Panc1 (cell line): ENCODE results near the gene FBXL17. TPM values are rescaled to one million over a fixed set of nuclear protein-coding genes. Genes with fewer than 3 reads are reported as not detected.

Source experiments
- ATAC-seq: fragments of 200-7000 bp; cut with Tn5 transposase; 2 replicates; pipeline ENCODE4 v1.9.1; 2020; ENCODE audit warnings: mild to moderate bottlenecking, moderate library complexity
- BruUV-seq: library from RNA; stranded (reverse); fragments of 400-500 nt; replicated peaks from 2 replicates; lab custom pipeline; 2021; lab: Mats Ljungman, UMichigan
- CTCF ChIA-PET: fragments of 300-600 bp; sonication (Branson Sonifier 250); formaldehyde crosslinking; loops from one replicate; lab custom pipeline; 2022; ENCODE audit warnings: antibody characterized with exemption; lab: Charles Lee
- POLR2A ChIA-PET: fragments of 300-600 bp; sonication (Branson Sonifier 250); formaldehyde crosslinking; loops from one replicate; lab custom pipeline; 2022; ENCODE audit warnings: antibody characterized with exemption; lab: Charles Lee
- DNase-seq: peaks from one replicate; pipeline ENCODE4 v3.0.0-alpha.2; 2010; ENCODE audit warnings: low read depth, low spot score
- H3K27ac ChIP-seq: 2 replicates; pipeline ENCODE4 v1.5.1; 2011; ENCODE audit warnings: mild to moderate bottlenecking, low read length, inconsistent platforms
- H3K27me3 ChIP-seq: fragments of 200-500 bp; sonication (Bioruptor generic); 2 replicates; pipeline ENCODE4 v1.6.0; 2014; ENCODE audit warnings: low read length, inconsistent platforms; ENCODE audit not compliant: control insufficient read depth, insufficient read depth
- H3K36me3 ChIP-seq: fragments of 200-500 bp; sonication (Bioruptor generic); 2 replicates; pipeline ENCODE4 v1.5.1; 2014; ENCODE audit warnings: inconsistent platforms, mild to moderate bottlenecking, low read length, moderate library complexity; ENCODE audit not compliant: control insufficient read depth, insufficient read depth
- H3K4me1 ChIP-seq: 2 replicates; pipeline ENCODE4 v1.5.1; 2011; ENCODE audit warnings: inconsistent platforms, mild to moderate bottlenecking, low read length, moderate library complexity; ENCODE audit not compliant: control insufficient read depth, insufficient read depth
- H3K4me3 ChIP-seq, 2 experiments: 2 replicates each; pipeline ENCODE4 v1.5.1; 2011 to 2012; ENCODE audit warnings: low read depth in 2 of 2, low read length in 2 of 2, mild to moderate bottlenecking in 2 of 2, inconsistent platforms in 1 of 2, moderate library complexity in 1 of 2
- H3K9me3 ChIP-seq: fragments of 200-500 bp; sonication (Bioruptor generic); 2 replicates; pipeline ENCODE4 v1.5.1; 2014; ENCODE audit warnings: low read depth, mild to moderate bottlenecking, inconsistent platforms, low read length, moderate library complexity; ENCODE audit not compliant: control insufficient read depth, insufficient read depth
- CTCF ChIP-seq: fragments of 450-650 bp; IDR thresholded peaks from 2 replicates; pipeline ENCODE4 v1.5.1; 2017; ENCODE audit warnings: mild to moderate bottlenecking
- POLR2AphosphoS5 ChIP-seq: IDR thresholded peaks from 2 replicates; pipeline ENCODE4 v1.6.1; 2012; ENCODE audit warnings: mild to moderate bottlenecking, low read depth, low read length, moderate library complexity
- REST ChIP-seq, 2 experiments: IDR thresholded peaks; 2 replicates each; pipeline ENCODE4 v1.6.1; 2011 to 2012; ENCODE audit warnings: low read depth in 2 of 2, control low read depth in 1 of 2, low read length in 1 of 2, mild to moderate bottlenecking in 1 of 2, moderate library complexity in 1 of 2; ENCODE audit not compliant: insufficient read depth in 1 of 2
- SIN3A ChIP-seq: IDR thresholded peaks from 2 replicates; pipeline ENCODE4 v1.6.1; 2012; ENCODE audit warnings: low read depth, mild to moderate bottlenecking, low read length, moderate library complexity, borderline replicate concordance; ENCODE audit not compliant: insufficient read depth
- TCF7L2 ChIP-seq: IDR thresholded peaks from 2 replicates; pipeline ENCODE4 v1.6.1; 2011; ENCODE audit warnings: mild to moderate bottlenecking, low read depth, low read length, inconsistent platforms
- in situ Hi-C: cut with HindIII; loops from 2 replicates; pipeline ENCODE4 v1.10.0; 2016; ENCODE audit warnings: low sequenced_read_pairs, low pct_unique_long_range_greater_than_20kb
- intact Hi-C: fragments of 100-400 bp; cut with micrococcal nuclease; formaldehyde crosslinking; loops from one replicate; pipeline ENCODE4 v1.10.0; 2022; ENCODE audit not compliant: unreplicated experiment
- total RNA-seq: library from RNA; stranded (reverse); gene quantifications from one replicate; pipeline ENCODE4 v1.2.1, GENCODE V29; 2021; ENCODE audit not compliant: unreplicated experiment

FBXL17 gene
- total RNA-seq, 1 experiment from 2014 or later, result 17.4 TPM

DNA sequence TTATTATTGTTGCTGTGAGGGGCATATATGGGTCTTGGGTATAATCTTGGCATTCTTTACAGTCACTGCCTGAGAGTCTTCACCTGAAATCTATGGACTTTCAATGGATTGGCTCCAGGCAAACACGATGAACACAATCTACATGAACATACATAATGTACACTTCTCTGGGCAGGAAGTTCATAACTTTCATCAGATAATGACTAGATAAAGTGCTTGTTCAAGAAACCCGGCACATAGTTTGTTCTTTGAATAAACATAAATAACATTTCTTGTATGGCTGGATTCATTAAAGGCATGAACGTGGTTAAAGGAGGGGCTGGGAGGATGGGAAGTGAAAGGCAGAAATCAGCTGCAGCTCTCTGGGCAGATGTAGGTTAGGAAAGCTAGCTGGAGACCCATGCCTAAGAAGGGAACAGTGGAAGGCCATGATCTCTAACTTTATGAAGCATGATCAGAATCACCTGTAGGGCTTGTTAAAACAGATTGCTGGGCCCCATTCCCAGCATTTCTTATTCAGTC lies 404.3 kb downstream of the FBXL17 start:
- Histone ChIP-seq H3K27ac (no peak overlapping the region), H3K36me3 (no peaks in the 10 kb centered on the region), H3K27me3 (no peaks in the 10 kb centered on the region), H3K4me3 (no peak overlapping the region), H3K9me3 (no peaks in the 10 kb centered on the region), H3K4me1 (no peaks in the 10 kb centered on the region)
- ATAC-seq, result no peak
- BruUV-seq, result no TSS peak
- ChIA-PET POLR2A (no interaction called here), CTCF (no interaction called here)
- in situ Hi-C loops (no loop called here), intact Hi-C loops (no loop called here)
- no peak for DNase-seq
- TF ChIP-seq SIN3A (no peak), POLR2AphosphoS5 (no peak), TCF7L2 (no peak), CTCF (no peak), REST (IDR thresholded peaks at IDR 0.05; ENCODE audit: insufficient read depth in 1 of 2, low read depth in 2 of 2, low read length in 1 of 2) (no peak)

- Histone ChIP-seq H3K4me1 (no peaks in the 10 kb centered on the region), H3K4me3 (no peak overlapping the region), H3K9me3 (no peaks in the 10 kb centered on the region), H3K27me3 (no peaks in the 10 kb centered on the region), H3K27ac (no peak overlapping the region), H3K36me3 (no peaks in the 10 kb centered on the region)
- no peak for DNase-seq
- no peak for ATAC-seq
- POLR2A ChIA-PET, result no interaction called here
- BruUV-seq, result no TSS peak
- in situ Hi-C loops, result no loop called here
- TF ChIP-seq REST (IDR thresholded peaks at IDR 0.05; ENCODE audit: insufficient read depth in 1 of 2, low read depth in 2 of 2, low read length in 1 of 2) (no peak), TCF7L2 (no peak)
- CTCF ChIA-PET, result no interaction called here
- intact Hi-C loops, result no loop called here
Observed at GRCh38 chr5:107975568-107975967, 406.3 kb downstream of the FBXL17 start.
